Panc1 (cell line): Measurements from ENCODE around the gene OXCT2. TPM values are rescaled to one million over a fixed set of nuclear protein-coding genes. Genes with fewer than 3 reads are reported as not detected.

Experiments used
- ATAC-seq: fragments of 200-7000 bp; cut with Tn5 transposase; 2 replicates; pipeline ENCODE4 v1.9.1; 2020; ENCODE audit warnings: mild to moderate bottlenecking, moderate library complexity
- BruUV-seq: library from RNA; stranded (reverse); fragments of 400-500 nt; replicated peaks from 2 replicates; lab custom pipeline; 2021; lab: Mats Ljungman, UMichigan
- CTCF ChIA-PET: fragments of 300-600 bp; sonication (Branson Sonifier 250); formaldehyde crosslinking; loops from one replicate; lab custom pipeline; 2022; ENCODE audit warnings: antibody characterized with exemption; lab: Charles Lee
- POLR2A ChIA-PET: fragments of 300-600 bp; sonication (Branson Sonifier 250); formaldehyde crosslinking; loops from one replicate; lab custom pipeline; 2022; ENCODE audit warnings: antibody characterized with exemption; lab: Charles Lee
- DNase-seq: peaks from one replicate; pipeline ENCODE4 v3.0.0-alpha.2; 2010; ENCODE audit warnings: low read depth, low spot score
- H3K27ac ChIP-seq: 2 replicates; pipeline ENCODE4 v1.5.1; 2011; ENCODE audit warnings: mild to moderate bottlenecking, low read length, inconsistent platforms
- H3K27me3 ChIP-seq: fragments of 200-500 bp; sonication (Bioruptor generic); 2 replicates; pipeline ENCODE4 v1.6.0; 2014; ENCODE audit warnings: low read length, inconsistent platforms; ENCODE audit not compliant: control insufficient read depth, insufficient read depth
- H3K36me3 ChIP-seq: fragments of 200-500 bp; sonication (Bioruptor generic); 2 replicates; pipeline ENCODE4 v1.5.1; 2014; ENCODE audit warnings: inconsistent platforms, mild to moderate bottlenecking, low read length, moderate library complexity; ENCODE audit not compliant: control insufficient read depth, insufficient read depth
- H3K4me1 ChIP-seq: 2 replicates; pipeline ENCODE4 v1.5.1; 2011; ENCODE audit warnings: inconsistent platforms, mild to moderate bottlenecking, low read length, moderate library complexity; ENCODE audit not compliant: control insufficient read depth, insufficient read depth
- H3K4me3 ChIP-seq, 2 experiments: 2 replicates each; pipeline ENCODE4 v1.5.1; 2011 to 2012; ENCODE audit warnings: low read depth in 2 of 2, low read length in 2 of 2, mild to moderate bottlenecking in 2 of 2, inconsistent platforms in 1 of 2, moderate library complexity in 1 of 2
- H3K9me3 ChIP-seq: fragments of 200-500 bp; sonication (Bioruptor generic); 2 replicates; pipeline ENCODE4 v1.5.1; 2014; ENCODE audit warnings: low read depth, mild to moderate bottlenecking, inconsistent platforms, low read length, moderate library complexity; ENCODE audit not compliant: control insufficient read depth, insufficient read depth
- CTCF ChIP-seq: fragments of 450-650 bp; IDR thresholded peaks from 2 replicates; pipeline ENCODE4 v1.5.1; 2017; ENCODE audit warnings: mild to moderate bottlenecking
- POLR2AphosphoS5 ChIP-seq: IDR thresholded peaks from 2 replicates; pipeline ENCODE4 v1.6.1; 2012; ENCODE audit warnings: mild to moderate bottlenecking, low read depth, low read length, moderate library complexity
- REST ChIP-seq, 2 experiments: IDR thresholded peaks; 2 replicates each; pipeline ENCODE4 v1.6.1; 2011 to 2012; ENCODE audit warnings: low read depth in 2 of 2, control low read depth in 1 of 2, low read length in 1 of 2, mild to moderate bottlenecking in 1 of 2, moderate library complexity in 1 of 2; ENCODE audit not compliant: insufficient read depth in 1 of 2
- SIN3A ChIP-seq: IDR thresholded peaks from 2 replicates; pipeline ENCODE4 v1.6.1; 2012; ENCODE audit warnings: low read depth, mild to moderate bottlenecking, low read length, moderate library complexity, borderline replicate concordance; ENCODE audit not compliant: insufficient read depth
- TCF7L2 ChIP-seq: IDR thresholded peaks from 2 replicates; pipeline ENCODE4 v1.6.1; 2011; ENCODE audit warnings: mild to moderate bottlenecking, low read depth, low read length, inconsistent platforms
- in situ Hi-C: cut with HindIII; loops from 2 replicates; pipeline ENCODE4 v1.10.0; 2016; ENCODE audit warnings: low sequenced_read_pairs, low pct_unique_long_range_greater_than_20kb
- intact Hi-C: fragments of 100-400 bp; cut with micrococcal nuclease; formaldehyde crosslinking; loops from one replicate; pipeline ENCODE4 v1.10.0; 2022; ENCODE audit not compliant: unreplicated experiment
- total RNA-seq: library from RNA; stranded (reverse); gene quantifications from one replicate; pipeline ENCODE4 v1.2.1, GENCODE V29; 2021; ENCODE audit not compliant: unreplicated experiment

The OXCT2 gene
- total RNA-seq, 1 experiment from 2014 or later: 1.9 TPM

- DNase-seq (no peak), ATAC-seq (no peak)
- H3K4me1 ChIP-seq: no peaks in the 10 kb centered on the region
- intact Hi-C loops (loop anchor here (5.0 kb wide), 1 partner anchor 241 kb away; no protein-coding TSS in a partner anchor), in situ Hi-C loops (no loop called here)
- POLR2A ChIA-PET: no interaction called here
- no peaks in the 10 kb centered on the region for H3K27me3 ChIP-seq
- BruUV-seq: no TSS peak
- H3K36me3 ChIP-seq: 0 out of 2 replicates have a peak, but pooled peaks cover 2% of the 10 kb centered on the region
- CTCF ChIA-PET: no interaction called here
- H3K27ac ChIP-seq: no peak overlapping the region
- no peak overlapping the region for H3K4me3 ChIP-seq
- TF ChIP-seq TCF7L2 (no peak), SIN3A (no peak), POLR2AphosphoS5 (no peak), CTCF (no peak), REST (IDR thresholded peaks at IDR 0.05; ENCODE audit: insufficient read depth in 1 of 2, low read depth in 2 of 2, low read length in 1 of 2) (no peak)
- H3K9me3 ChIP-seq: no peaks in the 10 kb centered on the region
Measured at GRCh38 chr1:39762550-39763540, 8.3 kb downstream of the OXCT2 start.

DNA sequence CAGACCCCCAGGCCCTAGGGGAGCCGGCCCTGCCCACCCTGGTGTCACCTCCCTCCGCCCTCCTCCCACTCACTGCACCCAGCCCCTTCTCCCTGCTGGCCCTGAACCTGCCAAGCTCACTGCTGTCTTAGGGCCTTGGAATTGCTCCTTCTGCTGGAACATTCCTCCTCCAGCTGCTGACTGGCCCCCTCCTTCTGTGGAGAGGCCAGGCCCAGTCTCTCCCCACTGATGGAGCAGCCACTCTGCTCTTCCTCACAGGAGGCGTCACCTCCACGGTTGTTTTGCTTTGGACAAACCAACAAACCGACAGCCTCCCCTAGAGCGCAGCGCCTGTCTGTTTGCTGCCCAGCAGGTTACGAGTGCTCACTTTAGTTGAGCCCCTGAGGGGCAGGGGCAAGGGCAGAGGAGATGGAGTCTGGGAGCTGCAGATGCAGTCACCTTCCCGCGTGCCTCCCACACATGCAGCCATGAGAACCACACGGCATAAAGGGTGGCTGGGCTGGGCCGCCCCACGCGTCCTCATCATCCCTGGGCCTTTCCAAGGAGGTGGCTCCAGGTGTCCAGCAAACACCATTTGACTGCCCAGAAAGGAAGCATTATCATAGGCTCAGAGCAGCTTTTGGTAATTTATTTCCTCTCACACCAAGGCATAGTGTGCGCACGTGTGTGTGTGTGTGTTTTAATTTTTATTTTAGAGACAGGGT, 9.4 kb downstream of the OXCT2 start:
- no peak overlapping the region for H3K27ac ChIP-seq
- ATAC-seq (no peak), DNase-seq (no peak)
- no peak for TF ChIP-seq TCF7L2
- TF ChIP-seq REST (IDR thresholded peaks at IDR 0.05; ENCODE audit: insufficient read depth in 1 of 2, low read depth in 2 of 2, low read length in 1 of 2): no peak
- no peak for TF ChIP-seq POLR2AphosphoS5
- no peak for TF ChIP-seq SIN3A
- no peak for TF ChIP-seq CTCF
- no peaks in the 10 kb centered on the region for H3K9me3 ChIP-seq
- H3K27me3 ChIP-seq: no peaks in the 10 kb centered on the region
- CTCF ChIA-PET: no interaction called here
- in situ Hi-C loops: no loop called here
- H3K4me3 ChIP-seq: no peak overlapping the region
- H3K36me3 ChIP-seq: 0 out of 2 replicates have a peak, but pooled peaks cover 2% of the 10 kb centered on the region
- no peaks in the 10 kb centered on the region for H3K4me1 ChIP-seq
- POLR2A ChIA-PET: no interaction called here
- BruUV-seq: no TSS peak
- intact Hi-C loops: loop anchor here (5.0 kb wide), 1 partner anchor 239 kb away; no protein-coding TSS in a partner anchor
